ENCODE measurements around the gene SLC13A3. TPM values are rescaled to one million over a fixed set of nuclear protein-coding genes. Genes with fewer than 3 reads are reported as not detected.
"Not testable (repeated sequence)": the region's sequence is repeated elsewhere in the genome, so short reads cannot be mapped to it uniquely, and the experiment has no call there.

Gene SLC13A3
- total and polyA plus RNA-seq, 4 donors, result 1.1 to 2.4 (median 2.0) TPM

- ATAC-seq (ENCODE audit: insufficient read depth, low FRiP score), result no peak
- Histone ChIP-seq H3K9ac (ENCODE audit: insufficient read depth in 1 of 2, low read length in 2 of 2) (no peak overlapping the region), H3K36me3 (ENCODE audit: control insufficient read depth in 4 of 4, insufficient read depth in 4 of 4, low read length in 4 of 4) (peaks cover 0 to 4% (median 3%) of the 10 kb centered on the region in 4 donors), H3K27me3 (ENCODE audit: control insufficient read depth in 3 of 3, insufficient read depth in 3 of 3, low read length in 2 of 3) (no peaks in the 10 kb centered on the region), H3K27ac (ENCODE audit: low read depth in 1 of 2, low read length in 1 of 2) (no peak overlapping the region), H3K9me3 (ENCODE audit: control insufficient read depth in 4 of 4, insufficient read depth in 3 of 4, low read length in 3 of 4) (no peaks in the 10 kb centered on the region), H3K4me3 (no peak overlapping the region), H3K4me1 (ENCODE audit: control insufficient read depth in 5 of 5, insufficient read depth in 5 of 5, low read length in 5 of 5) (peaks cover 4 to 22% (median 6%) of the 10 kb centered on the region in 5 donors)
- no peak for TF ChIP-seq CTCF (IDR thresholded peaks at IDR 0.05; ENCODE audit: control extremely low read depth, extremely low read depth)
- no peak for DNase-seq
- WGBS, 2 donors, result 98% methylated on average over 2 of the region's 2 CpGs
Observed at GRCh38 chr20:46680684-46681031, 29.4 kb upstream of the SLC13A3 start.

- no peak for TF ChIP-seq CTCF (IDR thresholded peaks at IDR 0.05; ENCODE audit: control extremely low read depth, extremely low read depth)
- Histone ChIP-seq H3K4me1 (ENCODE audit: control insufficient read depth in 5 of 5, insufficient read depth in 5 of 5, low read length in 5 of 5) (peaks cover 4 to 11% (median 6%) of the 10 kb centered on the region in 5 donors), H3K36me3 (ENCODE audit: control insufficient read depth in 4 of 4, insufficient read depth in 4 of 4, low read length in 4 of 4) (peaks cover 0 to 4% (median 2%) of the 10 kb centered on the region in 4 donors), H3K27ac (ENCODE audit: low read depth in 1 of 2, low read length in 1 of 2) (no peak overlapping the region), H3K9me3 (ENCODE audit: control insufficient read depth in 4 of 4, insufficient read depth in 3 of 4, low read length in 3 of 4) (no peaks in the 10 kb centered on the region), H3K27me3 (ENCODE audit: control insufficient read depth in 3 of 3, insufficient read depth in 3 of 3, low read length in 2 of 3) (no peaks in the 10 kb centered on the region), H3K9ac (ENCODE audit: insufficient read depth in 1 of 2, low read length in 2 of 2) (no peak overlapping the region), H3K4me3 (no peak overlapping the region)
- DNase-seq, result no peak
- no peak for ATAC-seq (ENCODE audit: insufficient read depth, low FRiP score)
- 88% methylated on average over 4 of the region's 4 CpGs for WGBS, 2 donors
Observed at GRCh38 chr20:46678516-46678915, 27.3 kb upstream of the SLC13A3 start.

- no peak for TF ChIP-seq CTCF (IDR thresholded peaks at IDR 0.05; ENCODE audit: control extremely low read depth, extremely low read depth)
- Histone ChIP-seq H3K27ac (ENCODE audit: low read depth in 1 of 2, low read length in 1 of 2) (no peak overlapping the region), H3K4me1 (ENCODE audit: control insufficient read depth in 5 of 5, insufficient read depth in 5 of 5, low read length in 5 of 5) (peaks cover 0 to 2% (median 2%) of the 10 kb centered on the region in 5 donors), H3K9me3 (ENCODE audit: control insufficient read depth in 4 of 4, insufficient read depth in 3 of 4, low read length in 3 of 4) (peaks cover 0 to 4% (median 0%) of the 10 kb centered on the region in 4 donors), H3K27me3 (ENCODE audit: control insufficient read depth in 3 of 3, insufficient read depth in 3 of 3, low read length in 2 of 3) (no peaks in the 10 kb centered on the region), H3K36me3 (ENCODE audit: control insufficient read depth in 4 of 4, insufficient read depth in 4 of 4, low read length in 4 of 4) (peaks cover 0 to 4% (median 2%) of the 10 kb centered on the region in 4 donors), H3K9ac (ENCODE audit: insufficient read depth in 1 of 2, low read length in 2 of 2) (no peak overlapping the region), H3K4me3 (no peak overlapping the region)
- no peak for DNase-seq
- no peak for ATAC-seq (ENCODE audit: insufficient read depth, low FRiP score)
- 86 to 92% methylated on average over 5 of the region's 5 CpGs for WGBS, 2 donors
Observed at GRCh38 chr20:46677608-46678007, 26.3 kb upstream of the SLC13A3 start.

GRCh38 chr20:46676649-46677316, 25.5 kb upstream of the SLC13A3 start:
- WGBS, 2 donors, result 90 to 93% methylated on average over 11 to 13 of the region's 14 CpGs
- ATAC-seq (ENCODE audit: insufficient read depth, low FRiP score); H3K27me3 ChIP-seq (ENCODE audit: control insufficient read depth in 3 of 3, insufficient read depth in 3 of 3, low read length in 2 of 3); H3K9ac ChIP-seq (ENCODE audit: insufficient read depth in 1 of 2, low read length in 2 of 2); H3K9me3 ChIP-seq (ENCODE audit: control insufficient read depth in 4 of 4, insufficient read depth in 3 of 4, low read length in 3 of 4); H3K27ac ChIP-seq (ENCODE audit: low read depth in 1 of 2, low read length in 1 of 2); H3K4me1 ChIP-seq (ENCODE audit: control insufficient read depth in 5 of 5, insufficient read depth in 5 of 5, low read length in 5 of 5); H3K4me3 ChIP-seq; H3K36me3 ChIP-seq (ENCODE audit: control insufficient read depth in 4 of 4, insufficient read depth in 4 of 4, low read length in 4 of 4); DNase-seq: not testable (repeated sequence)
